Measurements from ENCODE around the gene ACTG1. TPM values are rescaled to one million over a fixed set of nuclear protein-coding genes. Genes with fewer than 3 reads are reported as not detected.

Gene ACTG1
- polyA plus RNA-seq, 1 of the 3 experiments (the other 2 are of a cell fraction), result 7,871 TPM

DNA sequence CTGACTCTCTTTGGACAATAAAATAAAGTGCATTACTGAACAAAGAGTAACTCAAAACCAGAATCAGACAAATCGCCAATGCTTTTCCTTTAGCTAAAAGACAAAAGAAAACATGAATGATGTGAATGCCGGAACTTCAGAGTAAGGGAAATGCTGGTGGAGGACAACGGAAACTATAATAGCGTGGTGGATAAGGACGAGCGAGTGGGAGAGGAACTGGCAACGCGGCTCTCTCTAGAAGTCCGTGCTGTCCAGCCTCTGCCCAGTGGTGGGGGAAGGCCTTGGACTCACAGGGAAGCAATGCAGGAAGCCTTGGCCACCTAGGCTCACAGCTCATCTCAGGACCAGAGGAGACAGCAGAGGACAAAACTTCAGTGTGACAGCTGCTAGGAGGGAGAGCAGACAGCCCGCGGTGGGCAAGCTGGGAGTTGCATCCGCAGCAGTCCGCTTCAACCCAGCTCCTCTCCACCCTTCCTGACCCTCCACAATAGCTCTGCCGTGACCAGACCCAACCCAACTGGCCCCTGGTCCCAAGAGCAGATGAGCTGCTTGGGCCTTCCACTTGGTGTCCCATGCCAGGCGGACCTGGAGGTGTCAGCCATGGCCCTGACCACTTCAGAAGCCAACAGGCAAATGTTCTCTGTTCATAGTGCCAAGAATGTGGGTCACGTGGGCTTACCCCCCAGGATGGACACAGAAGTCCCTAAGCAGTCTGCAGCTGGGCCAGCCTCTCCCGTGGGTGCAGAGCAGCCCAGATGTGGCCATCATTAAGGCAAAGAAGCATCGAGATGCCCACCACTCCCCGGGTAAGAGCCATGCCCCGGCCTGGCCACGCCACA, 44.9 kb upstream of the ACTG1 start:
- H2AFZ ChIP-seq (ENCODE audit: low read depth), result no peak overlapping the region
- H4K20me1 ChIP-seq (ENCODE audit: insufficient read depth), result peaks cover 10% of the 10 kb centered on the region; the same call in 1 of the 2 replicates
- no peak for DNase-seq
- H3K79me2 ChIP-seq (ENCODE audit: insufficient read depth), result peaks cover 40% of the 10 kb centered on the region
- no peaks in the 10 kb centered on the region for H3K9me3 ChIP-seq
- peaks cover 55% of the 10 kb centered on the region for H3F3A ChIP-seq (replicated peaks; ENCODE audit: insufficient read depth)
- TF ChIP-seq MEF2A (IDR thresholded peaks at IDR 0.05; ENCODE audit: borderline replicate concordance, low read depth) (no peak), ELF1 (IDR thresholded peaks at IDR 0.05) (no peak), REST (IDR thresholded peaks at IDR 0.05; ENCODE audit: low read depth, low read length) (no peak), EP300 (IDR thresholded peaks at IDR 0.05; ENCODE audit: borderline replicate concordance in 1 of 2, low read depth in 1 of 2, low read length in 1 of 2) (no peak), RCOR1 (IDR thresholded peaks at IDR 0.05; ENCODE audit: low read length) (no peak), YY1 (IDR thresholded peaks at IDR 0.05; ENCODE audit: low read depth) (no peak), POLR2AphosphoS5 (IDR thresholded peaks at IDR 0.05; ENCODE audit: low read depth, low read length) (no peak), JUND (IDR thresholded peaks at IDR 0.05) (no peak), PBX3 (IDR thresholded peaks at IDR 0.05) (no peak), MAX (IDR thresholded peaks at IDR 0.05; ENCODE audit: low read depth) (no peak), TCF12 (IDR thresholded peaks at IDR 0.05) (no peak), SMC3 (IDR thresholded peaks at IDR 0.05; ENCODE audit: low read depth, low read length) (no peak), GATA2 (CRISPR knock-in tag; IDR thresholded peaks at IDR 0.05) (no peak), IRF3 (IDR thresholded peaks at IDR 0.05; ENCODE audit: low read depth, low read length) (no peak), CHD2 (IDR thresholded peaks at IDR 0.05; ENCODE audit: low read length, partially characterized antibody) (no peak), MXI1 (IDR thresholded peaks at IDR 0.05; ENCODE audit: low read depth, low read length) (no peak)
- CTCF ChIA-PET, result interaction anchor here (1.2 to 3.3 kb wide), 3 partner anchors 10 to 117 kb away, joined by 3 to 16 read pairs (median 6); no protein-coding TSS in a partner anchor
- H3K9ac ChIP-seq, result no peak overlapping the region
- H3K9me2 ChIP-seq, result no peaks in the 10 kb centered on the region
- H3K36me3 ChIP-seq (replicated peaks in 1 of 2; ENCODE audit: control insufficient read depth in 1 of 2, insufficient read depth in 2 of 2, low read length in 1 of 2), result peaks cover 35 to 37% of the 10 kb centered on the region in 2 experiments
- no peaks in the 10 kb centered on the region for H3K27me3 ChIP-seq (ENCODE audit: insufficient read depth)
- H3K4me2 ChIP-seq, result no peak overlapping the region
- peaks cover 12 to 25% of the 10 kb centered on the region in 2 experiments; a peak in 3 of 4 replicates for H3K4me1 ChIP-seq (ENCODE audit: control insufficient read depth in 1 of 2, insufficient read depth in 2 of 2, low read depth in 1 of 2, low read length in 1 of 2)
- H3K4me3 ChIP-seq (ENCODE audit: low read depth in 2 of 2, low read length in 1 of 2), result no peak overlapping the region
- no peak overlapping the region for H3K27ac ChIP-seq (ENCODE audit: low read depth in 2 of 2, low read length in 1 of 2)
- POLR2A ChIA-PET, result interaction anchor here (0.9 kb wide), 1 partner anchor 9 kb away, joined by 4 read pairs; no protein-coding TSS in a partner anchor
- WGBS (ENCODE audit: low lambda C conversion rate), result 88% methylated on average over 15 of the region's 21 CpGs

Data from SK-N-SH (cell line).